ENCODE measurements around the gene KIAA1614. TPM values are rescaled to one million over a fixed set of nuclear protein-coding genes. Genes with fewer than 3 reads are reported as not detected.

The KIAA1614 gene
- total RNA-seq, 4 donors from 2014 or later: 1.8 to 7.9 (median 5.5) TPM

DNA sequence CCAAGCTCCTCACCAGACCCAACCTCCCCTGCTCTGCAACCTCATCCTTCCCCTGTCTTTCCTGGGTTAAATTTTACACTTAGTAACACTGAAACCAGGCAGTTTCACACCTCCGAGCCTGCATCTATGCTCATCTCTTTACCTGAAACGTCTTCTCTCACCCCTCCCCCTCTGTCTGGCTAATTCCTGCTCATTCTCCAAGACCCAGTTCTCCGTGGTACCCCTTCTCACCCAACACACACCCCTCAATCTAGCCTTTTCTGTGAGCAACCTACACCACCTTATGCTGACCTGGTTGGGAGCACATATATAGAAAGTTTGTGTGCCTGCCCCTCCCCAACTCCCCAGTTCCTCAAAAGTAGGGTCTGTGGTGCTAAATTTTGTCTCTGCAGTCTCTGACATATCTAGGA is 3.7 kb upstream of the KIAA1614 start:
- peaks cover 10% of the 10 kb centered on the region for H3K4me1 ChIP-seq
- H3K9me3 ChIP-seq: no peaks in the 10 kb centered on the region
- 87% methylated on average over 3 of the region's 3 CpGs for WGBS
- TF ChIP-seq EP300 (IDR thresholded peaks at IDR 0.05) (no peak), CTCF (IDR thresholded peaks at IDR 0.05) (no peak)
- peak in 1 of 2 donors; percentile 21 for DNase-seq (ENCODE audit: low spot score in 2 of 2)
- H3K4me3 ChIP-seq: no peak overlapping the region
- no peaks in the 10 kb centered on the region for H3K36me3 ChIP-seq
- H3K27ac ChIP-seq: no peak overlapping the region
- peaks cover 3% of the 10 kb centered on the region for H3K27me3 ChIP-seq

DNA sequence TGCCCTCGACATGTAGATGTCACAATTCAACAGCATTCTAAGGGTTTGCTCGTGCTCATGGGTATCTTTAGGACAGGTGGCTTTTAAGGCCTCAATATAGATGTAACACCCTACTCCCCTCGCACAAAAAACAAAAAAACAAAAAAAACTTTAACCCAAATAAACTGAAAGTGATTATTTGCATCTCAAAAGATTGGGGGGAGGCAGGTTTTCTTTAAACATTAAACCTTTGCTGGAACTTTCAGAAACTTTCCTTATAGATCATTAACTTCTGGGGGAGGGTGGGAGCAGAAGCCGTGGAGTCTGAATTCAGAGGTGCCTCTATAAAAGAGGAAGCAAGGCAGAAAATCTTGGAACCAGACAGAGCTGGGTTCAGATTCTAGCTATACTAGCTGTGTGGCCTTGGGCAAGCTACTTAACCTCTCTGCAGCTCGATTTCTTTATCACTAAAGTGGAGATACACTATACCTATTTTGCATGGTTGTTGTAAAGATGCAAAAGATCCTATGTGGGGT is 3.2 kb upstream of the KIAA1614 start:
- H3K4me3 ChIP-seq: no peak overlapping the region
- peaks cover 10% of the 10 kb centered on the region for H3K4me1 ChIP-seq
- TF ChIP-seq CTCF (IDR thresholded peaks at IDR 0.05) (no peak), POLR2A (IDR thresholded peaks at IDR 0.05) (no peak), EP300 (IDR thresholded peaks at IDR 0.05) (no peak), POLR2AphosphoS5 (IDR thresholded peaks at IDR 0.05) (no peak)
- 67% methylated on average over 5 of the region's 5 CpGs for WGBS
- no peaks in the 10 kb centered on the region for H3K9me3 ChIP-seq
- H3K36me3 ChIP-seq: no peaks in the 10 kb centered on the region
- H3K27me3 ChIP-seq: peaks cover 3% of the 10 kb centered on the region
- no peak for DNase-seq (ENCODE audit: low spot score in 2 of 2)
- H3K27ac ChIP-seq: no peak overlapping the region

DNA sequence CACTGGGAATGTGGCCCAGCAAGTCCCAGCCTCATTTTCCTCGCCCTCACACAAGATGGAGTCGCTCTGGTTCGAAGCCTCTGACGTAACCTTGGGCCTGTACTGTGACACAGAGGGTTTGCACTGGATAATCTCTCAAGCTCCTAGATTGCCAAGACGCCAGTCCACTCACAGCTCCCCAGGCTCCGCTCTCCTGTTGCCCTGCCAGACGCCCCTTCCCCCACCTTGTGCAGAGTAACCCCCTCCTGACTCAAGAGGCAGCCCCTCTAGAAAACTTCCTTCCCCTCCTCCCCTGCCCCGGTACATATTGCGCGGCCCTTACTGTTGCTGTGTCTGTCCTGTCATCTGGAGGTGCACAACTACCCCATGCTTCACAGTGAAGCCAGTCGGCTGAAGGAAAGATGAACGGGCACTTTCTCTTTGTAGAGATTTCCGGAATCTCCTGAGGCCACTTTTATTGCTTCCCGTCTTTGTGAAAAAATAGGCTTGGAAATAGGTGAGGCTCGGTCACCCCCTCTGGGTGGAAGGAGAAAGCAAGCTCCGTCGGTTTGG is 981 bp upstream of the KIAA1614 start:
- Histone ChIP-seq H3K27me3 (peaks cover 3% of the 10 kb centered on the region), H3K27ac (peak overlapping the region; percentile 78), H3K4me3 (peak overlapping the region; percentile 68), H3K36me3 (no peaks in the 10 kb centered on the region), H3K4me1 (peaks cover 10% of the 10 kb centered on the region), H3K9me3 (no peaks in the 10 kb centered on the region)
- DNase-seq (ENCODE audit: low spot score in 2 of 2): peak; percentile 57 to 70
- 25% methylated on average over 13 of the region's 17 CpGs for WGBS
- TF ChIP-seq POLR2AphosphoS5 (IDR thresholded peaks at IDR 0.05): no peak
- no peak for TF ChIP-seq POLR2A (IDR thresholded peaks at IDR 0.05)
- TF ChIP-seq EP300 (IDR thresholded peaks at IDR 0.05): no peak
- no peak for TF ChIP-seq CTCF (IDR thresholded peaks at IDR 0.05)

DNA sequence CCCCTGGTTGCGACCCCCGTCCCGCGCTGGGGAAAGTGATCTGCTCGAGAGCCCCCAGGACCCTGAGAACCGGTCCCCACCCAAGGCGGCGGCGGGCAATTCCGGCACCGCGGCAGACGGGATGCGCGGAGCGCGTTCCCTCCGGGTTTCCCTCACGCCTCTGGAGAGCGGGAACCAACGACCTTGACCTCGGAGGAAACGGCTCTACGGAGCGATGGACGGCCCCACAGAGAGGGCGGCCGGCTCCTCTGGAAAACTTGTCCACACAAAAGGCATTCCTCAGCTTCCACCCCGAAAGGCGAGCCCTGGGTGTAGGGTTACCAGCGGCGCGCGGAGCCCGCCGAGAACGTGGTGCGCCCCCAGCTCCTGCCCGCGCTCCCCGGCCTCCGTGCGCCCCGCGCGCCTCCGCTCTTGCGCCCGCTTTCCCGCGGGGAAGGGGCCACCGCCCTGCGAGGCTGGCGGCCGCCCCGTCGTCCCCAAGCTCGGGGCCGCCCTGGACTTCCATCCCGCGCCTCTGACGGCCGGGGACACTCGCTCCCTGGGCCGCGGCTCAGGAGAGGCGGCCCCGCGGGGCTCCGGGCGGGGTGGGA is 391 bp upstream of the KIAA1614 start:
- TF ChIP-seq POLR2A (IDR thresholded peaks at IDR 0.05) (no peak), CTCF (IDR thresholded peaks at IDR 0.05) (no peak)
- H3K4me1 ChIP-seq: peaks cover 10% of the 10 kb centered on the region
- peak overlapping the region; percentile 68 for H3K4me3 ChIP-seq
- peaks cover 3% of the 10 kb centered on the region for H3K27me3 ChIP-seq
- WGBS: no CpG with 5 or more reads among the region's 71 CpGs
- no peaks in the 10 kb centered on the region for H3K9me3 ChIP-seq
- no peaks in the 10 kb centered on the region for H3K36me3 ChIP-seq
- peak; percentile 60 to 79 for DNase-seq (ENCODE audit: low spot score in 2 of 2)
- H3K27ac ChIP-seq: peak overlapping the region; percentile 78

DNA sequence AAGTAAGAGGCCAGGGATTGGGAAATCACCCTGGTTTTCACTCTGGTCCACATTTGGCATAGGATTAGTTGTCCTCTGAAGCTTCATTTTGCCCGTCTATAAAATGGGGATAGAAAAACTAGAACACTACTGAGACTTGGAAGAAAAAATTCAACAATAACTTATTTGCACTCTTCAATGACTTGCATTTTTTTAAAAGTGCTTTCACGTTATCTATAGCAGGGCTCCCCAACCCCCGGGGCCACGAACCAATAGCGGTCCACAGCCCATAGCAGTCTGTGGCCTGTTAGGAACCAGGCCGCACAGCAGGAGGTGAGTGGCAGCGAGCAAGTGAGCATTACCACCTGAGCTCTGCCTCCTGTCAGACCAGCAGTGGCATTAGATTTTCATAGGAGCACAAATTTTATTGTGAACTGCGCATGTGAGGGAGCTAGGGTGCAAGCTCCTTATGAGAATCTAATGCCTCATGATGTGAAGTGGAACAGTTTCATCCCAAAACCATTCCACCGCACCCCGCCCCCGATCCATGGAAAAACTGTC is 2.8 kb downstream of the KIAA1614 start:
- 94% methylated on average over 11 of the region's 11 CpGs for WGBS
- no peak for DNase-seq (ENCODE audit: low spot score in 2 of 2)

More for the DNA sequence above, 2.8 kb downstream of the KIAA1614 start:
- Histone ChIP-seq H3K27me3 (peaks cover 3% of the 10 kb centered on the region), H3K9me3 (no peaks in the 10 kb centered on the region), H3K36me3 (peaks cover 12% of the 10 kb centered on the region), H3K27ac (no peak overlapping the region), H3K4me3 (no peak overlapping the region), H3K4me1 (peaks cover 10% of the 10 kb centered on the region)
- TF ChIP-seq POLR2A (IDR thresholded peaks at IDR 0.05) (no peak), CTCF (IDR thresholded peaks at IDR 0.05) (no peak), POLR2AphosphoS5 (IDR thresholded peaks at IDR 0.05) (no peak), EP300 (IDR thresholded peaks at IDR 0.05) (no peak)
